Stimulated activated CD8-positive, alpha-beta memory T cell treated with anti-CD3 and anti-CD28 coated beads, Interleukin-12 subunit alpha, Interleukin-12 subunit beta, amount 100 ng/mL, for 4 hours (primary cell): ENCODE measurements around the gene PHACTR1.
"Not testable (repeated sequence)": the region's sequence is repeated elsewhere in the genome, so short reads cannot be mapped to it uniquely, and the experiment has no call there.

Experiments
- DNase-seq: peaks from one replicate; pipeline ENCODE4 v3.0.0-alpha.2; 2020; ENCODE audit warnings: low read depth

Gene PHACTR1

DNA sequence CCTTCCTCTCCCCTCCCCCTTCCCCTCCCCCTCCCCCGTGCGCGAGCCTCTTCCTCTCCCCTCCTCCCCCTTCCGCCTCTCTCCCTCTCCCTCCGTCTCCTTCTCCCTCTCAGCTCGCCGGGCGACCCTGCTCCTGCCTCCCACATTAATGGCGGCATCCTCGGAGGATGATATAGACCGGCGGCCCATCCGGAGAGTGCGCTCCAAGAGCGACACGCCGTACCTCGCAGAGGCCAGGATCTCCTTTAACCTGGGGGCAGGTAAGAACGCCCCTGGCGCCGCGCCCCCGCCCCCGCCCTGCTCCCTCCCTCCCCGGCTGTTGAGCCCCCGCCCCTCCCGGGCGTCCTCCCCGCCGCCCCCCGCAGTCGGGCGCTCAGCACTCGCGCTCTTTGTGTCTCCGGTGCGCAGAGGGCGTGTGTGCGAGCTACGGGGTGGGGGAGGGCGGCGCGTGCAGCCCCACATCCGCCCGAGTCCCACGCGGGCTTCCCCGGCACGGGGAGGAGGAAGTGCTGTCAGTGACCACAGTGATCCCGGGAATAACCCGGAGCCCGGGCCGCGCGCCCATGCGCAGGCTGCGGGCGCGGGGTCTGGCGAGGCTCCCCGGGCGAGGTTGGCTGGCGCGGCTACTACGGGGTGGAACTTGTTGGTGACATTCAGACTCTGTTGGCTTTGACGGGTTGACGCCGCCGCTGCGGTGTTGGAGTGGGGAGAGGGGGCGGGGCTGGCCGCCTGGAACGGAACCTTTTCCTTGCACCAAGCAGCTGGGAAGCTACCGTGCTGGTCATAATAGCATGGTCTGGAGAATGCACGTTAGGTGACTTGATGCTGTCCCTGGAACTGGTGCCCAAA is 33.2 kb downstream of the PHACTR1 start:
- no peak for DNase-seq

DNA sequence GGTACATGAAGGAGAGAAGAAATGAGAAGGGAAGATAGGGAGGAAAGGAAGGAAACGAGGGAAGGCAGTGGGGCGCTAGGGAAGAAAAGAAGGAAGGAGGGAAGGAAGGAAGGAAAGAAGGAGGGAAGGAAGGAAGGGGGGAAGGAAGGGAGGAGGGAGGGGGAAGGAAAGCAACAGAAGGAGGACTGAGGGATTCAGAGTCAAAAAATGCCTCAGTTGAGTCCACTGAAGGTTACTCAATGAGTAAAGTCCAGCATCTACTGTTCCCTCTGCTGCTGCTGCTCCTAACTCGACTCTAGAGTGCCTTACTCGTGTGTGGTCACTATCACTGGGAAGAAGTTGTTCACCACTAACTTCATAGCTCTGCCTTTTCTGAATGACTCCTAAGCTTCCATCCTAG is 33.8 kb downstream of the PHACTR1 start:
- DNase-seq, result no peak

DNA sequence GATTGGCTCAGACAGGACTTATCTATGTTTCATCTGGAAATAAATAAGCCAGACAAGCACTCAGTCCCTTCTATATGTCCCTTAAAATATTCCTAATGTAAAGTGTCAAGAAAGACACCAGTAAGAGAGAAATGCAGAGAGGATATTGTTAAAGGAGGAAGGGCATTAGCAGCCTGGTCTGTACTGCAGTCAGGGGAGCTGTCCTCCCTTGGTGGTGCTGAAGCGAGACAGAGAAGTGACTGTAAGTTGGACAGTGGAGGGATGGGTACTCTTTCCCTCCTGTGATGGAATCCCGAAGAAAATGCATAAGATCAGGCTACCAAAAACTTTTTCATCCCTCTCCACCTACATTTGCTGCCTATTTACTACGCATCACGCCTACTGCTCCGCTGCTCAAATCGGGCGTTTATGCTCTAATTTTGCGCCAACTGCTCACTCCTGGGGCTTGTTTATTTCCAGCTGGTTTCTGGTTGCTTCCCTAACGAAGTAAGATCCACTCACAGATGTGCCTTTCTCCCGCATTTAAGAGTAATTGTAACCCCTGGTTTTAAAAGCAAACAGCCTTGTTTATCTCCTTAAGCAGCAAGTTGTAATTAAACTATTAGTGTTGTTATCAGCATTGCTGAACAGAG is 35.2 kb downstream of the PHACTR1 start:
- DNase-seq, result no peak

DNA sequence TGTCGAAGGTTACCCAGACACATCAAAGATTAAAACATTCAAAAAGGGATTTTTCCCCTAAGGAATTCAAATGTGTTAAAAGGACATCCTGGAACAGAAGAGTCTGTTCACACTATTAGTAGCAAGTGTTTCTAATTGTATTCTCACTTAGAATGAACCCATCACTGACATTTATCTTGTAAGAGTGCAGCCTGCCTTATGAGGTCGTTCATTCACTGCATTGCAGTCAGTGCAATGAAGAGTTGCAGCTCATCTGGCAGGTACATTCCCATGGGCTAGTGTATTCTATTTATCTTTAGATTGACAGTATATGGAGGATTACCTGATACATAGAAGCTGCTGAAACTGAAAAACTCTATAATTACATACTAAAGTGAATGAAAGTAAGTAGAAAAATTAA is 36.5 kb downstream of the PHACTR1 start:
- DNase-seq, result no peak

DNA sequence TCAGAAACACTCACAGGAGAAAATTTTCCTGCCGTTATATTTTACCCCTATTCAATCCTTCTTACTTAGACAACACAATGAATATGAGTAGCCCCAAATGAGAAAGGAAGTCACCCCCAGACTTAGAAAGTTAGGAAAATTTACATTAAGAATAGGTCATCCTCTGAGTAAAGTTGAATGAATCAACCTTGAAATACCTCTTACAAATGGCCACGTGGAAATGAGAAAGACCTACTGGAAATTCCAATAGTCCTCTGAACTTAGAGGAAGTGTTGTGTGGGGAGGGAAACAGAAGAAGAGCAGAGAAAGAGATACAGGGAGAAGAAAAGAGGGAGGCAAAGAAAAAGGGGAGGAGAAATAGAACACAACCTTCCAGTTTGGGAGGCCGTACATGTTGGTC is 43.7 kb downstream of the PHACTR1 start:
- no peak for DNase-seq

DNA sequence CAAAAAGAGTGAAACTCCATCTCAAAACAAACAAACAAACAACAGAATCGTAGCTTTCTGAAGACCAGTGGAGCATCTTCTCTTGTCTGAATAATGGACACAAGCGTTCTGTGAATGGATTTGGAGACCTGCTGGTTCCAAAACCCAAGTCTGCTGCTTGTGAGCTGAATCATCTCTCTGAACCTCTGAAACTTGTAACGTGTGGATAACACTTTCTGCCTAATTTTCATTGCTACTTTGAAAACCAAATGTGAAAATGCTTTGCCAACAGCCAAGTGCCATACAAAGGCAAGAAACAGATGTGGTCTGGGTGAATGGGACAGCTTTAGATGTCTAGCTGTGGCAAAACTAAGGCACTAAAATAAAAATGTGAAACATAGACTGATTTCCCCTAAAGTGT is 44.3 kb downstream of the PHACTR1 start:
- DNase-seq, result no peak

DNA sequence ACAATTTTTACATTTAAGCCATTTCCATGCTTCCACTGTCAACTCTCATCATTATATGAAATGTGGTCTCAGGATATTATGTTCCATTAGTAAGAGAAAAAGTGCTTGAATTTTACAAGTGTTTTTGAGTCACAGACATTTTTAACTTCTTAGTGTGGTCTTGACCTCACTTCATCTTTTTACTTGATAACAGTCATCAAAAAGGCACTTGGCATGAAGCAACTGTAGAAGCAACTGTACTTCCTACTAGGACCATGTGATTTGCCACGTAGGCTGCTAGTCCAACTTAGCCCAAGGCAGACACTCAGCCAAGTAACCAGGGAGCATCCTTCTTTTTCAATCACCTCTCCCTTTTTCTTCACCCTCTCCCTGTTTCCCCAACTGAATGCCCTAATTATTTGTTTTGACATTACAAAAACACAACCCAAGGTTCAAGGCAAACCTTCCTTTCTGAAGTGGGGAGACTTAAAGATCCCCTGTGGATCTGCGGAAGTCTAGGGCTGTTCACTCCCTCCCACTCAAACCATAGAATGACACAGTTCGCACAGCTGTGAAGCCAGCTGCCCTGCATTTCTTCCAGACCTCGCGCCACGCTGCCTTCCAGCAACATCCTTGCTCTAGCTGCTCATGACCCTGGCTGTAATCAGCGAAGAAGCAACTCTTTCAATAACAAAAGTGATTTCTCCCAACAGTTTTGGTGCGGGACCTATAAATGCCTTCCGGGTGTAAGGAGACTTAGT is 45.0 kb downstream of the PHACTR1 start:
- DNase-seq, result no peak

DNA sequence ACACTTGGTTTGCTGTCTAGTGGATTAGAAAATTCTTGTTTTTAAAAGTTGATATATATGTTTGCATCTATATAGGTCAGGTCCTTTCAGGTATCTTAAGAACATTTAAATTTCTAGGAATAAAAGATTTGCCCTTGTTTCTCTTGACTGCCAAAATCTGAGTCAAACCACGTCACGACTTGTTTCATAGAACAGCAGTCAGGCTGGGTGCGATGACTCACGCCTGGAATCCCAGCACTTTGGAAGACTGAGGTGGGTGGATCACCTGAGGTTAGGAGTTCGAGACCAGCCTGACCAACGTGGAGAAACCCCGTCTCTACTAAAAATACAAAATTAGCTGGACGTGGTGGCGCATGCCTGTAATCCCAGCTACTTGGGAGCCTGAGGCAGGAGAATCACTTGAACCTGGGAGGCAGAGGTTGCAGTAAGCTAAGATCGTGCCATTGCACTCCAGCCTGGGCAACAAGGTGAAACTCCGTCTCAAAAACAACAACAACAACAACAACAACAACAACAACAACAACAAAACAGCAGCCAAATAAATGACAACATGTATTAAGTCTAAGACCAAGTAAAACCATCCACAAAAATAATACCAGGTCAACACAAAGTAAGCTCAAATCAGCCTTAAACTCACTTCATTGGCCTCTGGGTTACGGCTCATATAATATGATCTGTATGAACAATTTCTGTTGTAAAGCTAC is 46.3 kb downstream of the PHACTR1 start:
- not testable (repeated sequence) for DNase-seq

DNA sequence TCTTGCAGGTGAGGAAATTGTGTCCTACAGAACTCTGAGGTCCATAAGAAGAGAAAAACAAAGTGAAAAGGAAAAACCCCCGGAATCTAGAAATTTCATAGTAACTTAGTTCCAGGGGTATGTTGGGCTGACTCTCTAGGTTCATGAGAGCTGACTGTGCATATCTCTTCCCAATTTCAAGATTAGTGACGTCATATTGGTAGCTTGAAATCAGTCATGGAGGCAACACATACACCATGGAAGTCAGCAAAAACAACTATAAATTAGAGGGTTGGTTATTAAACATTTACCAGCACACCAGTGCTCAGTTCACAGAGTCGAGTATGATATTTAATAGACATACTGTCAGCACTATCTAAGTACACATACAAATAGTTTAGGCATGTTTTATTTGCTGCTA is 49.8 kb downstream of the PHACTR1 start:
- DNase-seq, result no peak

DNA sequence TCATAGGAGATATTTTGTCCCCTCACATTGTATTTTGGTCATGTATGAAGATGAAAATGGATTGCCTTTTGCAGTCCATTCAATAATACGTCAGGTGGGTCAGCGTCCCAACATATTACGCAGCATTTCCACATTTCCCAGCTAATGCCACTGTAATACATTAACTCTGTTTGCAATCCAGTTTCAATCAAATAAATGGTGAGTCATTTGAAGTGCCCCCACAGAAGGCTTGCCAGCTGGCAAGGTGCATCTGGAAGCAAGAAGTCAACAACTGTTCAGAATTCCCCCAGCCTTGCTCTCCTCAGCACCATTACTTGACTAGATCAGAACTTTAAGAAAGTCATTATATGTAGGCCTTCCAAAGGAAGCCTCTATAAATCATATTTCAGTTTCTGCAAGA is 50.4 kb downstream of the PHACTR1 start:
- DNase-seq, result no peak

DNA sequence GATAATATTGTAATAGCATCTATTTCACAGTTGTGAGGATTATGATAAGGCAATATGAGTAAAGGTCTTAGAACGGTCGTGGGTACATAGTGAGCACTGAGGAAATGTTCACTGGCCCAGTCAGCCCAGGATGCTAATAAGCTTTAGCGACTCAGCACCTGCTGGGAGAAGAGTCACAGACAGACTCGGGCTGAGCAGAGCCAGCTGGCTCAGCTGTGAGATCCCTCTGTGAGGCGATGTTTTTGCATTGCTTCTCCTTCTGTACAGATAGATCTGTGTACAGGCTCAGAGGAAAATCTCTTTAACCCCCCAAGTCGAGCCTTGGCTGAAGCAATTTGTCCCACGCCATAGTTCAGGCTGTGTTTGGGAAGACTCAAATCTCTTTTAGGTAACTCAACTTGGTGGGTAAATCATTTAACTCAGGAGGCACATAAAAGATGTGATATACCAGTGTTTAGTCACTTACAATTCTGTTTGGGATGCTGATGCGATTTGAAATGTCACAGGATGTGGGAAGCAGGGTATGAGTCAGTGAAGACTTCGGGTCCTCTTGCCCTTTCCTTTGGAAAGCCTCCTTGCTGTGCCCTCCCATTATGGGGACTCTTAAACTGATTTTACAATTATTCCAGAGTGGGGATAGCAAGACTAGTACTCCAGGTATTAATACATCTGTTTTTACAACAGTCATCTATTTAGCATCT is 53.1 kb downstream of the PHACTR1 start:
- no peak for DNase-seq

DNA sequence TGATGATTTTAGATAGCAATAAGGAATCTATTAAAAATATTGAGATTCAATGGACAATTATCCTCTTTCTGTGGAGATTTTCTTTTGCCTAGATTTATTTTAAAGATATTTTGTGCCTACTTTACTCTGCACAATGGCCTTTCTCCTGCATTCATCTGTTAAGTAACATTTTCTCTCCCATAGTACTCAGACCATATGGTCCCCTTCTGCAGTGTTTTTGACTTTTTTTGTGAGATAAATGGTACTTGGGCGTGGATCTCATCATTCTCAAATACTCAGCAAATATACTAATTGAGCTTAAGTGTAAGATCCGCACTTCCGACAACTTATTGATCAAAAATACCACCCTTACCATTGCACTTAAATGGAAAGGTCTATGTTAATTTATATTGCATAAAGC is 55.8 kb downstream of the PHACTR1 start:
- no peak for DNase-seq

DNA sequence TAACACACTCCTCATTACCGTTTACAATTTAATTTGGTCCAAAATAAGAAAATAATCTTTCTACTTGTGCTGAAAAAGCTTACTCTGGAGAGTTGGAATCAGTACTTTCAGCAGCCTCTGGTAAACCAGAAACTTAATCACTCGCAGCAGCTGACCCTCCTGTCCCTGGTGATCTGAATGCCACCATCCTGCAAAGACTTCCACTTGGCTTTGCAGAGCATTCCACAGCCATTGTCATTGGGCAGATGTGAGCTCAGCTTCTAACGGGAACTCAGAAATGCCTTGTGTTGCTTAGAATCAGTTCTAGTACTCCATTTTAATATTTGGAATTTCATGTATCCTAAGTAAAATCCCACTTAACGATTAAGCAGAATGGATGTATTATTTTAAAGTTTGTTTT is 59.7 kb downstream of the PHACTR1 start:
- DNase-seq, result no peak

DNA sequence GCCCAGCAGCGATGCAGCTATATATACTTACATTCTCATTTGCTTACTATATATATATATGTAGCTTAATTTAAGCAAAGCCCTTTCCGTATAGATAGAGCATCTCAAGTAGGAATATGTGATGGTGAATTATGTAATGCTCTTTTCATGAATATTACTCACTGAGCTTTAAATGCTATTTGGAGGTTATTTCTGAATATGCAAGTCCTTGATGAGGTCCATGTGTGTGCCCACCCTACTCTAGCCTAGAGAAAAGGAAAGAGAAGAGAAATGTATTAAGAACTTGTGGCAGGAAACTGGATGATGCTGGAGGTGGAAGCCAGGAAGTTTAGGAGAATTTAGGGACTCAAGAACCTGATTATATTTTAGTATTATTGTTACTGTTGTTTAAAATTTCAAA is 63.2 kb downstream of the PHACTR1 start:
- DNase-seq, result no peak

DNA sequence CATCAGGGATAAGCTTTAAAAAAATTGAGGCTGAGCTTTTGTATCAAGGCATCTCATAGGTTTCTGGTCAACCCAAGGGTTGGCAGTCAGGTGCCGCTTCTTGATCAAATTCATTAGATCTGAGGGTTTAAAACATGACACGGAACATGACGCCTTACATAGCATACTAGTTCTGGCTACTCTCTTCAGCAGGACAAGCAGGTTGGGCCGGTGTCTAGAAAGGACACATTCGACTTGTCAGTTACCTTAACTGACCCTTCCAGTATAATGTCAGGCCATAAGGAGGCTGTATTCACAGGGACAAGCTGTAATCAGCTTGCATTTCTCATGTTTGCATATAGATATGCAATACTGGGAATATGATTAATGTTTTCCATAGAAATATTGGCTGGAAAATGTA is 65.6 kb downstream of the PHACTR1 start:
- no peak for DNase-seq

DNA sequence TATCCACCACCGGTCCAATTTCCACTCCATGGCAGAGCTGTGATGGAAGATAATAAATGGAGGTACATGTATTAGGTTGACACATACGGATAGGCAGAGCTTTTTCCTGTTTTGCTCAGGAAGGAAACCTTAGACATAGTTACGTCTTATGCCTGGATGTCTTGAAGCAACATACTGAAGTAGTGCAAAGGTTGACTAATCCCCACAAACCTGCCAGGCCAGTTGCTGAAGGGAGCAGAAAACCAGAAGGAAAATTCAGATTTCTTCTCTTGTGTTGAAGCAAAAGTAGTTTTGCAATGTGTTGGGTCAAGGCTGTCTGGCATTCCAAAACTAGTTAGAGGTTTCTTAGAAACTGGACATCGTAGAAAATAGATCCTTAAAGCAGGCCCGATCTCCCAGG is 68.7 kb downstream of the PHACTR1 start:
- DNase-seq, result no peak

DNA sequence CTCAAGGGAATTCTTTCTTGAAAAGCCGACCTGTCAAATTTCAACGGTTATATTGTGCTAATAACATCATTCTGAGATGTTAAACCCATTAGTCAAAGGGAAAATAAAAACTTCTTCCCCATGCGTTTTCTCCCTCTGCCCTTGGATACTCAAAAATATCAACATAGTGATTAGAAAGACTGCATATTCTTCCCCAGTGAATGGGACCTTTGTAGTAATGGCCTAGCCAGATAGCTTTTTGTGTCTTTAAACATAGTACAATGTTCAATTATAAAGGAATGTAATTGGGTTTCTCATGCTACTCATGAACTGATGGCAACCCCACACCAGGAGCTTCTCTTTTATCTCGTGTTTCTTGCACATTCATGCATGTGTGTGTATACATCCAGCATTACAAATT is 69.4 kb downstream of the PHACTR1 start:
- no peak for DNase-seq

DNA sequence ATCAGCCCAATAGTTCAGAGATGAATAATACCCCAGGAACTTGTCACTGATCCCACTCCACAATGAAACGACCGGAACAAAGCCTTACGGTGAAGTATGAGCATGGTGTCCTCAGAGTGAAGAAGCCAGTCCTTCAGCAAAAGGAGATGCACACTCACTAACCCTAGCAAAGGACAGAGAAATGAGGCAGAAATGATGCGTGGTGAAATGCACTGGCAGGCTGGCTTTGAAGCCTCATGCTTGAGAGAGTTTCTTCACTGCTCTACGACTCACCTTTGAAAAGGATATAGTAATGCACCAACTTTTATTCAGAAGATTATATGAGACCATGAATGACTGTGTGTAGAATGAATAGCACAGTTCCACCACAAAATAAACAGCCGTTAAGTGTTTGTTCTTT is 74.8 kb downstream of the PHACTR1 start:
- DNase-seq, result no peak

DNA sequence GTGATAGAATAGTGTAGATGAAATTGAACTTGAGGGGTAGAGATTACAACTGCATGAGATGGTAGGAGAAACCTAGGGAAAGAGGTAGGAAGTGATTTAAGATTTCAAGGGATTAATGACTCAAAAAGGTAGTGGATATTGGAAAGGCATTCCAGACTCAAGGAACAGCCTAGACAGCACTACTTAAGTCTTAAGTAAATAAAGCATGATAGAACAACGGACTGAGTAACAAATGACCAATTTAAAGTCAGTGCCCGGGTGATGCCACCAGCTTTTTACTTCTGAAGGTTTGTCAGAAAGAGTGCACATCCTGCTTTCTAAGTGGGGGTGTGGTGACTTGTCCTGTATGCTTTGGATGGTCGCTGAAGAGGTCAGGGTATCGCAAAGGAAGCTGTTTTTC is 81.8 kb downstream of the PHACTR1 start:
- DNase-seq, result no peak

DNA sequence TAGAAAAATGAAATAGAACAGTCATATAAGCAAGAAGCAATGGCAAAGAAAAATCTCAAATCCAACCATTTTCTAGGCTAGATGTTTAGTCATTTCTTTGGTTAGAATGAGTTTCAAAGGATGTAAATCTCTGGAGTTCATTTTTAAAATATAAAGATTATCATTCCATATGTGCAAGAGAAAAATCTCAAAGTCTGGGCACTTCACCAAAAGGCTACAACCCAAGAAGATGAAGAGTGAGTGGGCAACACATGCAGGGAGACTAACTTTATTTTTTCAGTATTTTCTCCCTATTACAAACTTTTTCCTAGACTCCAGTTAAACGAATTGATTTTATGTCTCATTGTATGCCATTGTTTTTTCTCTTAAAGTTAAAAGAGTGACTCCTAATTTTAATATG is 83.6 kb downstream of the PHACTR1 start:
- no peak for DNase-seq

DNA sequence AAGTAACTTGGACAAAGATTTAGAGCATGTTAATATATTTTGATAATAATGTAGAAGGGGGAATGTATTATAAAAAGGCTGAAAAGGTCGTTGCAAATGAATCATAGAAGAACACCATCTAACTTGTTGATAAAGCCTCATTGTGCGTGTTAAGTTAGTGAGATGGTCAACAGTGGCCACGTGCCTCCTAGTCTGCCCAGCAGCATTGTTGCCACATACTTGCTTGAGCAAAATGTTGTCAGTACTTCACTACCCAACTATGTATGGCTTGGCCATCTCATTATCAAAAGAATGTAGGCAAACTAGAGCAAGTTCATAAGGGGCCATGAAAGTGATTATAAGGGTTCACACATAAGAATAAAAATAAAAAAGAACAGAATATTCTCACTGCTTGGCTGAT is 84.6 kb downstream of the PHACTR1 start:
- no peak for DNase-seq

DNA sequence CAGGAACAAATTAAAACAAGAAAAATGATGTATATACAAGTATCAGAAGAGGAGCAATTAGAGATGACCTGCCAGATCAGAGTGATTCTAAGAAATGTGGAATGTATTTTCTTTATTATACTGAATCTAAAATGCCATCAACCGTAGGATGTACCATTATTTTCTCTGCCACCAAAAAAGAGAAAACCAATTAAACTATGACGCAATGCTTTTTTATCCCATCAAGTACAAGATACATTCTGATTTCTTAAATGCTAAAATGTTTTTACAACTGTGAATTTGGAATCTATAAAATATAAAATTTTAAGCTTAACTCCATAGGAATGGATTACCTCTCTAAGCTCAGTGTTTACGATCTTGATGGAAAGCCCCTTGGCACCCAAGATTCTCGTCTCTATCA is 85.9 kb downstream of the PHACTR1 start:
- no peak for DNase-seq
